GM15510 (cell line): ENCODE measurements around the gene OCSTAMP.

Source experiments
- POLR2A ChIP-seq: IDR thresholded peaks from 3 replicates; pipeline ENCODE4 v1.6.1; 2011; ENCODE audit warnings: borderline replicate concordance; ENCODE audit not compliant: insufficient read length; ENCODE audit errors: extremely low read depth

The OCSTAMP gene

GRCh38 chr20:46563860-46564221, 13.4 kb upstream of the OCSTAMP start:
- TF ChIP-seq POLR2A, result no peak

- TF ChIP-seq POLR2A, result no peak
Measured at GRCh38 chr20:46563170-46563859, 12.9 kb upstream of the OCSTAMP start.

GRCh38 chr20:46562373-46563169, 12.1 kb upstream of the OCSTAMP start:
- no peak for TF ChIP-seq POLR2A

- no peak for TF ChIP-seq POLR2A
Measured at GRCh38 chr20:46562009-46562372, 11.5 kb upstream of the OCSTAMP start.

- no peak for TF ChIP-seq POLR2A
Measured at GRCh38 chr20:46559685-46560440, 9.4 kb upstream of the OCSTAMP start.

- TF ChIP-seq POLR2A, result no peak
Measured at GRCh38 chr20:46559001-46559400, 8.5 kb upstream of the OCSTAMP start.

- TF ChIP-seq POLR2A, result no peak
Measured at GRCh38 chr20:46558511-46558959, 8.1 kb upstream of the OCSTAMP start.

- TF ChIP-seq POLR2A, result no peak
Measured at GRCh38 chr20:46557231-46557956, 6.9 kb upstream of the OCSTAMP start.

- no peak for TF ChIP-seq POLR2A
Measured at GRCh38 chr20:46555370-46555956, 5.0 kb upstream of the OCSTAMP start.

GRCh38 chr20:46554828-46555227, 4.4 kb upstream of the OCSTAMP start:
- no peak for TF ChIP-seq POLR2A

GRCh38 chr20:46553926-46554325, 3.5 kb upstream of the OCSTAMP start:
- TF ChIP-seq POLR2A, result no peak

- no peak for TF ChIP-seq POLR2A
Measured at GRCh38 chr20:46552460-46553420, 2.3 kb upstream of the OCSTAMP start.
